Measurements from ENCODE around the gene CACNB4. TPM values are rescaled to one million over a fixed set of nuclear protein-coding genes. Genes with fewer than 3 reads are reported as not detected.

The CACNB4 gene
- total RNA-seq, 4 donors from 2014 or later: 1.5 to 5.4 (median 2.4) TPM

- ATAC-seq (ENCODE audit: low FRiP score) (no peak), DNase-seq (ENCODE audit: low spot score) (no peak)
- TF ChIP-seq CTCF (IDR thresholded peaks at IDR 0.05): no peak
Measured at GRCh38 chr2:151862700-151863099, 236.1 kb downstream of the CACNB4 start.

GRCh38 chr2:151861174-151861573 is 237.7 kb downstream of the CACNB4 start:
- DNase-seq (ENCODE audit: low spot score): no peak
- no peak for TF ChIP-seq CTCF (IDR thresholded peaks at IDR 0.05)
- no peak for ATAC-seq (ENCODE audit: low FRiP score)

- no peak for DNase-seq (ENCODE audit: low spot score)
- no peak for TF ChIP-seq CTCF (IDR thresholded peaks at IDR 0.05)
- no peak for ATAC-seq (ENCODE audit: low FRiP score)
Measured at GRCh38 chr2:151860613-151861146, 238.2 kb downstream of the CACNB4 start.

- ATAC-seq (ENCODE audit: low FRiP score) (no peak), DNase-seq (ENCODE audit: low spot score) (no peak)
- TF ChIP-seq CTCF (IDR thresholded peaks at IDR 0.05): no peak
Measured at GRCh38 chr2:151860210-151860609, 238.6 kb downstream of the CACNB4 start.

GRCh38 chr2:151857650-151858049 is 241.2 kb downstream of the CACNB4 start:
- no peak for ATAC-seq (ENCODE audit: low FRiP score)

GRCh38 chr2:151855111-151855510 is 243.7 kb downstream of the CACNB4 start:
- DNase-seq (ENCODE audit: low spot score) (no peak), ATAC-seq (ENCODE audit: low FRiP score) (no peak)
- TF ChIP-seq CTCF (IDR thresholded peaks at IDR 0.05): no peak

More at GRCh38 chr2:151857650-151858049, 241.2 kb downstream of the CACNB4 start:
- DNase-seq (ENCODE audit: low spot score): no peak
- TF ChIP-seq CTCF (IDR thresholded peaks at IDR 0.05): no peak

GRCh38 chr2:151853070-151853758 is 245.6 kb downstream of the CACNB4 start:
- ATAC-seq (ENCODE audit: low FRiP score): no peak
- TF ChIP-seq CTCF (IDR thresholded peaks at IDR 0.05): no peak
- no peak for DNase-seq (ENCODE audit: low spot score)
